ENCODE measurements around the gene ADAMTSL1. TPM values are rescaled to one million over a fixed set of nuclear protein-coding genes. Genes with fewer than 3 reads are reported as not detected.

Gene ADAMTSL1
- total and polyA plus RNA-seq, 2 of the 13 experiments (the other 11 are each of a cell fraction or from before 2014, with no cell fraction given), result not detected

- TF ChIP-seq IRF1 (CRISPR knock-in tag; IDR thresholded peaks at IDR 0.05; ENCODE audit: low read depth), result no peak
- no peak for TF ChIP-seq ZSCAN25 (CRISPR knock-in tag; IDR thresholded peaks at IDR 0.05)
- no peak for TF ChIP-seq ZNF792 (CRISPR knock-in tag; IDR thresholded peaks at IDR 0.05)
- no peak for TF ChIP-seq ZNF101 (CRISPR knock-in tag; IDR thresholded peaks at IDR 0.05; ENCODE audit: borderline replicate concordance, low read depth)
- TF ChIP-seq ZNF746 (CRISPR knock-in tag; IDR thresholded peaks at IDR 0.05), result no peak
- TF ChIP-seq ZNF33B (CRISPR knock-in tag; IDR thresholded peaks at IDR 0.05), result no peak
- TF ChIP-seq SALL2 (CRISPR knock-in tag; IDR thresholded peaks at IDR 0.05), result no peak
- TF ChIP-seq ZNF136 (CRISPR knock-in tag; IDR thresholded peaks at IDR 0.05; ENCODE audit: low read depth), result no peak
- TF ChIP-seq ZFAT (CRISPR knock-in tag; conservative IDR thresholded peaks at IDR 0.05), result no peak
- no peak for TF ChIP-seq MZF1 (CRISPR knock-in tag; IDR thresholded peaks at IDR 0.05; ENCODE audit: borderline replicate concordance)
- TF ChIP-seq MYNN (CRISPR knock-in tag; IDR thresholded peaks at IDR 0.05; ENCODE audit: low read depth), result no peak
- no peak for TF ChIP-seq ZNF580 (CRISPR knock-in tag; IDR thresholded peaks at IDR 0.05; ENCODE audit: borderline replicate concordance, low read depth)
- no peak for TF ChIP-seq SP1 (IDR thresholded peaks at IDR 0.05)
- TF ChIP-seq SP1 (CRISPR knock-in tag; IDR thresholded peaks at IDR 0.05), result no peak
- no peak for TF ChIP-seq ZNF547 (CRISPR knock-in tag; IDR thresholded peaks at IDR 0.05)
- Histone ChIP-seq H2AFZ (ENCODE audit: low read length) (no peak overlapping the region), H3K27me3 (ENCODE audit: control insufficient read depth in 1 of 2, insufficient read depth in 2 of 2, low read length in 2 of 2) (no peaks in the 10 kb centered on the region), H3K9ac (ENCODE audit: insufficient read depth, low read depth, low read length) (no peak overlapping the region), H3K4me2 (ENCODE audit: low read depth, low read length) (no peak overlapping the region), H3K4me1 (ENCODE audit: insufficient read depth, low read length) (peaks cover 10% of the 10 kb centered on the region), H3K4me3 (replicated peaks in 1 of 3; ENCODE audit: insufficient read depth in 1 of 3, low read depth in 2 of 3, low read length in 3 of 3) (no peak overlapping the region), H3K36me3 (replicated peaks in 1 of 2; ENCODE audit: control insufficient read depth in 1 of 2, insufficient read depth in 2 of 2, low read length in 2 of 2) (no peaks in the 10 kb centered on the region), H3K27ac (ENCODE audit: extremely low read length, insufficient read depth, low read length) (no peak overlapping the region), H4K20me1 (ENCODE audit: insufficient read depth, low read length) (no peaks in the 10 kb centered on the region), H3K9me3 (ENCODE audit: low read length) (no peaks in the 10 kb centered on the region), H3K79me2 (ENCODE audit: insufficient read depth, low read length) (no peaks in the 10 kb centered on the region)
- CTCF ChIA-PET (ENCODE audit: low intra/inter-chr PET ratio, low total read pairs), result no interaction called here
- DNase-seq (ENCODE audit: low spot score) (no peak), ATAC-seq (no peak), FAIRE-seq (no peak)
- in situ Hi-C loops (cut with HindIII; ENCODE audit: extremely low pct_ligation_motif_present, low pct_unique_long_range_greater_than_20kb), result loop anchor here (10.0 kb wide), 1 partner anchor 63 kb away; no protein-coding TSS in a partner anchor
- intact Hi-C loops (cut with micrococcal nuclease; ENCODE audit: unreplicated experiment), result no loop called here
- POLR2A ChIA-PET, result no interaction called here
- WGBS (ENCODE audit: low lambda C conversion rate), result 0% methylated on average over 1 of the region's 1 CpG
- no TSS peak for BruUV-seq (replicated peaks)
These were observed 143.8 kb downstream of the ADAMTSL1 start for GRCh38 chr9:18617759-18618158.

Measured in HepG2 (cell line).